Immature natural killer cell (primary cell): ENCODE results near the gene CASK. TPM values are rescaled to one million over a fixed set of nuclear protein-coding genes. Genes with fewer than 3 reads are reported as not detected.

Experiments used
- DNase-seq, 3 donors: peaks; one replicate each; pipeline ENCODE4 v3.0.0; 2022; ENCODE audit warnings: mixed read lengths in 1 of 3
- H3K27ac Mint-ChIP-seq, 6 donors: one replicate each; pipeline ENCODE4 v1.8.0; 2020; ENCODE audit warnings: mixed read lengths in 6 of 6, mild to moderate bottlenecking in 5 of 6, inconsistent platforms in 4 of 6, moderate library complexity in 3 of 6
- H3K27me3 Mint-ChIP-seq, 3 donors: one replicate each; pipeline ENCODE4 v1.8.0; 2020 to 2021; ENCODE audit warnings: low read depth in 3 of 3, mild to moderate bottlenecking in 3 of 3, mixed read lengths in 3 of 3, moderate library complexity in 3 of 3, inconsistent platforms in 1 of 3
- H3K36me3 Mint-ChIP-seq, 3 donors: one replicate each; pipeline ENCODE4 v1.8.0; 2020; ENCODE audit warnings: mixed read lengths in 3 of 3, inconsistent platforms in 2 of 3, mild to moderate bottlenecking in 2 of 3
- H3K4me1 Mint-ChIP-seq, 2 donors: one replicate each; pipeline ENCODE4 v1.8.0; 2020; ENCODE audit warnings: inconsistent platforms in 2 of 2, mild to moderate bottlenecking in 2 of 2, mixed read lengths in 2 of 2, moderate library complexity in 1 of 2
- H3K4me3 Mint-ChIP-seq, 5 donors: one replicate each; pipeline ENCODE4 v1.8.0; 2020; ENCODE audit warnings: mild to moderate bottlenecking in 5 of 5, mixed read lengths in 5 of 5, inconsistent platforms in 3 of 5, moderate library complexity in 3 of 5
- H3K9me3 Mint-ChIP-seq, 6 donors: one replicate each; pipeline ENCODE4 v1.8.0; 2020; ENCODE audit warnings: mild to moderate bottlenecking in 6 of 6, mixed read lengths in 6 of 6, inconsistent platforms in 4 of 6, moderate library complexity in 3 of 6
- polyA plus RNA-seq, 3 donors: library from polyadenylated mRNA; unstranded; fragments of 300-500 nt; fragmentation: Illumina TruSeq; gene quantifications; one replicate each; pipeline ENCODE4 v1.2.3, GENCODE V29; 2021

CASK gene
- polyA plus RNA-seq = 1 to 10 TPM; 3.0 to 7.0 (median 3.2) TPM

DNA sequence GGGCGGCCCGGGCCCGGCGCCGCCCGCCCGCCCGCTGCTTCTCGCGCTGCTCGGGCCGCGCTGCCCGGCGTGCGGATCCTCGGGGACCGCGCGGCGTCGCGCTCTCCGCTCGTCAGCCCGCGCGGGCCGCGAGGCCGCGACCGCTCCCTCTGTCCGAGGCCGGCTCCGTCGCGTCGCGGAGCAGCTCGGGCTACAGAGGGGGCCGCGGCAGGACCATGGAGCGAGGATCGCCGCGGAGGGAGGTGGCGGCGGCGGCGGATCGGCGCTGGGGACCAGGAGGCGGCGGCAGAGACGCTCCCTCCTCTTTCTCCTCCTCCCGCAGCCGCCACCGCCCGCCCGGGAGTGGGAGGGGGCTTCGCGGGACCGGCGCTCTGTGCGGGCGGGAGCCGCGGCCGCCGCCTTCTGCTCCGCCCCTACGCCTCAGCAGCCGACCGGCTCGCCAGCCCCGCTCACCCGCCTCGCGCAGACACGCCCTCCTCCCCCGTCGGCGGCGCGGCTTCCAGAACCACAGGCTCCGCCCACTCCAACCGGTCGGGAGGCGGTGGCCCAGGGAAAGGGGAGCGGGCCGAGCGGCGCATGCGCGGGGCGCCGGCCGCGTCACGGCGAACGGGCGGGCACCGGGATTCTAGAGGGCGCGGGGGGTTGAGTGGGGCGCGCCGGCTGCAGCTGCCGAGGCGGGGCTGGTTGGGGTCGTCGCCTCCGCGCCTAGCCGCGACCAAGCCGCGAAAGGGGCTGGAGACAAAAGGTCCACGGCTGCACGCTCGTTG, at the start of gene CASK:
CASK (minus strand) TSS at position 344 of the 767 bp plus-strand sequence. CDS start 566 bp downstream, outside the sequence.
- Mint-ChIP-seq H3K4me1 (peaks cover 18 to 32% of the 10 kb centered on the region in 2 donors), H3K9me3 (no peaks in the 10 kb centered on the region), H3K27ac (peak within 1 kb of the TSS; percentile 72 to 85 (median 78)), H3K36me3 (no peaks in the 10 kb centered on the region), H3K27me3 (peaks cover 0 to 3% (median 0%) of the 10 kb centered on the region in 3 donors), H3K4me3 (peak within 1 kb of the TSS; percentile 85 to 94 (median 89))
- peak; percentile 79 to 86 (median 85) for DNase-seq

DNA sequence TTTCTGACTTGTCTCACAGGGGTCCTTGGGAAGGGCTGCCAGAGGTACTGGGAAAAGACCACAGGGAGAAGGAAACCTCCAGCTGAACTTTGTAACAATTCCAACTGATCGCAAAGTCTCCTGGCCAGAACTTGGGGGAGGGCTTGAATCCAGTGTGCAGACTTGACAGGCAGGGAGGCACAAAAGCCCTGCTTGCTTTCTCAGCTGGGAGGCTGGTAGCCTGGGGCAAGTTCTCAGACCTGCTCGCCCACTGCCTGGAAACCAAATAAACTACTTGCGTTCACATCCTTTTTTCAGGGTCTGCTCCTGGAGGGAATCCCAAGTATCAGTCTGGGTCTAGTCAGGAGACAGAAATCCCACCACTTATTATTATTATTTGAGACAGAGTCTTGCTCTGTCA, 48.0 kb upstream of the CASK start:
- Mint-ChIP-seq H3K4me1 (no peaks in the 10 kb centered on the region), H3K27me3 (peaks cover 0 to 18% (median 2%) of the 10 kb centered on the region in 3 donors), H3K9me3 (no peaks in the 10 kb centered on the region), H3K27ac (no peak overlapping the region), H3K4me3 (no peak overlapping the region), H3K36me3 (peaks cover 0 to 3% (median 0%) of the 10 kb centered on the region in 3 donors)
- DNase-seq = no peak

DNA sequence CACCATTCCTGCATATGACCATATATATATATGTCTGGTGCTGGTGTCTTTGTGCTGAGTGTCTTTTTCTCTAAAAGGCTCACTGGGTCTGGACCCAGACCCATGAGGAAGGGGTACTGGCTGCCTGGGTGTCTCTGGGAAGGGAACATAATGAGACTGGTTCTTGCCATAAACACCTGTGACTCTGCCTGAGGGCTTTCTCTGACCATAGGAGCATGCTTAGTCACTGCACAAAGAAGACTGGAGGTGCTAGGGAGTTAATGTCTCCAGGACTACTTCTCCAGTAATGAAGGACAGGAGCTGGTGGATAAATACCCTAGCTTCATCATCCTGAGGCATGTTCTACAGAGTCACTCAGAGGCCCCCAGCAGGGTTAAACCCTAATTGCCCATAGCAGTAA, 47.1 kb upstream of the CASK start:
- H3K27ac Mint-ChIP-seq = no peak overlapping the region
- peaks cover 0 to 18% (median 2%) of the 10 kb centered on the region in 3 donors for H3K27me3 Mint-ChIP-seq
- H3K36me3 Mint-ChIP-seq = peaks cover 0 to 3% (median 0%) of the 10 kb centered on the region in 3 donors
- no peak for DNase-seq
- no peaks in the 10 kb centered on the region for H3K4me1 Mint-ChIP-seq
- H3K9me3 Mint-ChIP-seq = no peaks in the 10 kb centered on the region
- no peak overlapping the region for H3K4me3 Mint-ChIP-seq

DNA sequence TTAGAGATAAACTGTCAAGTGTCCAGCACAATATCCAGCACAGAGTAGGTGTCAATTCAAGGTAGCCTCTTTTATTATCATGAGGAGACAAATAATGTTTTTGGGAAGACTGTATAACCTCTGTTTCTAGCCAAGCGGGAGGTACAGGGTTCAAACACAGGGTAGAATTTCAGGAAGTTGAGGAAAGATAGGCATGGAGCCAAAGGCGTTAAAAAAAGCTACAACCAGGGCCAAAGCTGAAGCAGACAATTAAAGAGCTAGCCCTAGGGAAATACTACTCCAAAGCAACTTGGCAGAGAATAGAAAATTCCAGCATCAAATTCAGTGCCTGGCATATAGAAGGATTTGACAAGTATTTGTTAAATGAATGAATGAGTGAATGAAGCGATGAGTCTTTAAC, 40.0 kb upstream of the CASK start:
- Mint-ChIP-seq H3K4me1 (no peaks in the 10 kb centered on the region), H3K27ac (no peak overlapping the region), H3K9me3 (no peaks in the 10 kb centered on the region), H3K36me3 (no peaks in the 10 kb centered on the region), H3K27me3 (no peaks in the 10 kb centered on the region), H3K4me3 (no peak overlapping the region)
- no peak for DNase-seq

- no peak for DNase-seq
- Mint-ChIP-seq H3K4me1 (no peaks in the 10 kb centered on the region), H3K9me3 (peaks cover 0 to 2% (median 0%) of the 10 kb centered on the region in 6 donors), H3K36me3 (no peaks in the 10 kb centered on the region), H3K27me3 (no peaks in the 10 kb centered on the region), H3K4me3 (no peak overlapping the region), H3K27ac (no peak overlapping the region)
Observed at GRCh38 chrX:41960142-41960541, 36.8 kb upstream of the CASK start.

GRCh38 chrX:41958861-41959260, 35.5 kb upstream of the CASK start:
- no peak for DNase-seq
- Mint-ChIP-seq H3K27ac (no peak overlapping the region), H3K27me3 (no peaks in the 10 kb centered on the region), H3K4me3 (no peak overlapping the region), H3K4me1 (no peaks in the 10 kb centered on the region), H3K9me3 (peaks cover 0 to 2% (median 0%) of the 10 kb centered on the region in 6 donors), H3K36me3 (no peaks in the 10 kb centered on the region)

DNA sequence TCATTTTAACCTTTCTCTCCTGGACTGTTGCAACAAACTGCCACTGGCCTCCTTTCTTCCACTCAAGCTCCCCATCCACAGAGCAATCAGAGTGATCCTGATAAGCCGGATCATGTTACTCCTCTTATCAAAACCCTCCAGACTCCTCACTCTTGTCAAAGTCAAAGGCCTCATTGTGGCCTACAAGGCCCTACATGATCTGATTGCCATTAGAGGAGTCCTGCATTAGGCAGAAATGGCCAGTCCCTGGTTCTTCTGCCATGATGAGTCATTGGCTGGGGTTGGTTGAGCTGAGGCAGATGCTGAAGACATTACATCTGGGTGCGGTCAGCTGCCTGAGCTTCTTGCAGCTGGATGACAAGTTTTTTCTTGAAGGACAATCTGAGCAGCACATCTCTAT, 32.7 kb upstream of the CASK start:
- Mint-ChIP-seq H3K9me3 (peaks cover 0 to 2% (median 0%) of the 10 kb centered on the region in 6 donors), H3K27ac (no peak overlapping the region), H3K4me3 (no peak overlapping the region), H3K4me1 (no peaks in the 10 kb centered on the region), H3K27me3 (no peaks in the 10 kb centered on the region), H3K36me3 (no peaks in the 10 kb centered on the region)
- no peak for DNase-seq

DNA sequence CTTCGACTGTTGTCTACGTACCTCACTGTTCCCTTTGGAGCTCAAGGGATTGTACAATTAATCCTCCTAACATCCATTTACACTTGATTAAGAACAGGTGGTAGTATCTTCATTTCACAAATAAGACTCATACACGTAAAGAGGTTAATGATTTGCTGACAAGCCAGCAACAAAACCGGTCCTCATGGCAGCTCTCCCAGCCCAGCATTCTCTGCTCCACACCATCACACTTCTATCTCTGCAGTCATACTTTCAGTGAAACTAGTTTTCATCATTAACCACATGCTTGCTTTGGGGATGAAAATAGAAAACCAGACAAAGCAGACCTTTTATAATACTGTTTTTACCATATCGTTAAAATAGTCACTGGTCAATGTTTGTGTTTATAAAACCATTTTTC, 28.7 kb upstream of the CASK start:
- H3K4me3 Mint-ChIP-seq = no peak overlapping the region
- H3K36me3 Mint-ChIP-seq = no peaks in the 10 kb centered on the region
- H3K9me3 Mint-ChIP-seq = peaks cover 0 to 1% (median 0%) of the 10 kb centered on the region in 6 donors
- peaks cover 0 to 2% (median 1%) of the 10 kb centered on the region in 3 donors for H3K27me3 Mint-ChIP-seq
- no peaks in the 10 kb centered on the region for H3K4me1 Mint-ChIP-seq
- no peak overlapping the region for H3K27ac Mint-ChIP-seq
- DNase-seq = no peak

DNA sequence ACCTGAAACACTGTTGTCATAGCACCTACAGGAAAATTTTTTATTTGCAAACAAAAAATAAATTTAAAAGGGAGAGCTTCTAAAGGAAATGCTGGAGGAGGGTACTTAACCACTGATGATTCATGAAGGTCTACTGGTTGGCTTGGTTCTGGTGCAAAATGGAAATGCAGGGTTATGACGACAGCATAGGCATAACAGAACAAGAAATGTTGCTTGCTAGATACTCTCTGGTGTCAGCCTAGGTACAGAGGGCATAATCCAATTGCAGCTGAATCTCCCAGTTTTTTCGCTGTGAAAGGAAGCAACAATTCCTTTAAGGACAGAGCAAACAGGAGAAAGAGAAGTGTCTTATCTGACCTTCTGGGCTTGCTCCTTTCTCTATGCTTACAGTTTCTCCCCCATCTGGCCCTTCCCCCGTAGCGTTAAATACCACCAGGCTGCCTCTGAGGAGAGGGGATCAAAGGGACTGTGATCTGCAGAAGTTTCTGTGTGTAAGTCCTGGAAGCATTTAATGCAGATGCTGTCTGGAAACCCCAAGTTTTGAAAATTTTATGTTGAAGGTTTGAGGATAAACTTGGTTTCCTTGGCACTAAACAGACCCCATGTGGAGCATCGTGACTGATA, 23.7 kb upstream of the CASK start:
- Mint-ChIP-seq H3K27ac (no peak overlapping the region), H3K4me1 (no peaks in the 10 kb centered on the region), H3K4me3 (no peak overlapping the region), H3K9me3 (no peaks in the 10 kb centered on the region), H3K36me3 (no peaks in the 10 kb centered on the region), H3K27me3 (peaks cover 0 to 2% (median 1%) of the 10 kb centered on the region in 3 donors)
- no peak for DNase-seq

DNA sequence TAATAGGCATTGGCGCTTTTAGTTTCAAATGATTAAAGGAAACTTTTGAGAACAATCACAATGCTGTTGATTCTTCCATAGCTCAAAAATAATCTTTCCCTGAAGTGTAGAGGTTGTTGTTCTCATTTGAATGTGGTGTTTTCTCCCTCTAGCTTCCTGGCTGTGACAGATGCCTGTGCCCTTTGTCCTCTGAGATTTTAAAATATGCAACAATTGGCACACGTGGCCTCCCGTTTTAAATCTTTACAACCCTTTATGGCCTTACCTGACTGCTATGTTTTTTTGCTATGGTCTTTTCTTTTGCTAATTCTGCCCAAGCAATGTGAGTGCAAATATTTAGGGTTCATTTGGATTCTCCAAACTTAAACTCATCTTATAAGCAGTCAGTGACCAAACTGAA, 22.9 kb upstream of the CASK start:
- Mint-ChIP-seq H3K36me3 (no peaks in the 10 kb centered on the region), H3K4me3 (no peak overlapping the region), H3K27me3 (peaks cover 0 to 2% (median 1%) of the 10 kb centered on the region in 3 donors), H3K27ac (no peak overlapping the region), H3K9me3 (no peaks in the 10 kb centered on the region), H3K4me1 (no peaks in the 10 kb centered on the region)
- no peak for DNase-seq

DNA sequence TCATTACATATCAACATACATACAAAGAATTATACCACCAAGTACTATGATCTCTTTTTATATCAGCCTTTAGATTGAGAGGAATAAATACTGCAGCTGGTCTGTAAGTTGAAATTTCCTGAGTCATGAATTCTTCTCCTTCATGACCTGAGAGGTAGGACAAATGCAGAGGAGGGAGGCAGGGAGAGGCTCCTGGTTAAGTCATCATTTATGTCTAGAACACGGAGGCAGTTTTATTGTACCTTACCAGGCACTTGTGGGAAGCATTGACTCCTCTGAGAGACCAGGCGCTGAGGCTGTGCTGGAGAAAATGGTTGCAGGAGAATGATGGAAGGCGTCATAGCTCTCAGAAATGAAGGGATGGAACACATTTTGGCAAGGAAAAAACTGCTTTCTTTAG, 12.5 kb upstream of the CASK start:
- Mint-ChIP-seq H3K9me3 (peaks cover 0 to 1% (median 0%) of the 10 kb centered on the region in 6 donors), H3K4me1 (peaks cover 9 to 15% of the 10 kb centered on the region in 2 donors), H3K4me3 (no peak overlapping the region), H3K36me3 (peaks cover 0 to 4% (median 0%) of the 10 kb centered on the region in 3 donors), H3K27me3 (peaks cover 2 to 10% (median 8%) of the 10 kb centered on the region in 3 donors), H3K27ac (no peak overlapping the region)
- no peak for DNase-seq

- Mint-ChIP-seq H3K27me3 (peaks cover 0 to 9% (median 8%) of the 10 kb centered on the region in 3 donors), H3K4me3 (no peak overlapping the region), H3K9me3 (peaks cover 0 to 1% (median 0%) of the 10 kb centered on the region in 6 donors), H3K36me3 (peaks cover 0 to 4% (median 0%) of the 10 kb centered on the region in 3 donors), H3K4me1 (peaks cover 9 to 15% of the 10 kb centered on the region in 2 donors), H3K27ac (no peak overlapping the region)
- DNase-seq = peak in 1 of 3 donors; percentile 6
Observed at GRCh38 chrX:41933546-41933945, 10.2 kb upstream of the CASK start.

GRCh38 chrX:41932885-41933284, 9.5 kb upstream of the CASK start:
- Mint-ChIP-seq H3K9me3 (peaks cover 0 to 1% (median 0%) of the 10 kb centered on the region in 6 donors), H3K4me3 (peak overlapping the region in 4 of 5 donors; percentile 56 to 79 (median 66)), H3K4me1 (peaks cover 9 to 15% of the 10 kb centered on the region in 2 donors), H3K27ac (peak overlapping the region in 5 of 6 donors; percentile 53 to 84 (median 79)), H3K27me3 (peaks cover 0 to 7% (median 5%) of the 10 kb centered on the region in 3 donors), H3K36me3 (peaks cover 0 to 4% (median 0%) of the 10 kb centered on the region in 3 donors)
- DNase-seq = peak in 1 of 3 donors; percentile 9

GRCh38 chrX:41931591-41931990, 8.2 kb upstream of the CASK start:
- Mint-ChIP-seq H3K27ac (no peak overlapping the region), H3K9me3 (peaks cover 0 to 1% (median 0%) of the 10 kb centered on the region in 6 donors), H3K27me3 (peaks cover 0 to 6% (median 3%) of the 10 kb centered on the region in 3 donors), H3K36me3 (peaks cover 0 to 4% (median 0%) of the 10 kb centered on the region in 3 donors), H3K4me3 (no peak overlapping the region), H3K4me1 (peaks cover 9 to 15% of the 10 kb centered on the region in 2 donors)
- DNase-seq = no peak
